Activated naive CD4-positive, alpha-beta T cell treated with anti-CD3 and anti-CD28 coated beads, Interleukin-2, amount 10 ng/mL, durations not matched to agents 7 days and 5 days (primary cell): ENCODE results near the gene KCND2.
"Not testable (repeated sequence)": the region's sequence is repeated elsewhere in the genome, so short reads cannot be mapped to it uniquely, and the experiment has no call there.

Experiments used
- CTCF ChIA-PET: fragments of 350-600 bp; sonication (Branson Sonifier 250); formaldehyde crosslinking; loops from one replicate; lab custom pipeline; 2021; ENCODE audit warnings: antibody characterized with exemption; lab: Charles Lee
- DNase-seq: peaks from one replicate; pipeline ENCODE4 v3.0.0-alpha.2; 2020
- H3K27ac Mint-ChIP-seq: one replicate; pipeline ENCODE4 v1.8.0; 2021; ENCODE audit warnings: mild to moderate bottlenecking, moderate library complexity, mixed read lengths
- H3K27me3 Mint-ChIP-seq: one replicate; pipeline ENCODE4 v1.8.0; 2021; ENCODE audit warnings: mild to moderate bottlenecking, mixed read lengths
- H3K36me3 Mint-ChIP-seq: one replicate; pipeline ENCODE4 v1.8.0; 2021; ENCODE audit warnings: mixed read lengths
- H3K4me1 Mint-ChIP-seq: one replicate; pipeline ENCODE4 v1.8.0; 2021; ENCODE audit warnings: mixed read lengths
- H3K4me3 Mint-ChIP-seq: one replicate; pipeline ENCODE4 v1.8.0; 2021; ENCODE audit warnings: mild to moderate bottlenecking, moderate library complexity, mixed read lengths
- H3K9me3 Mint-ChIP-seq: one replicate; pipeline ENCODE4 v1.8.0; 2021; ENCODE audit warnings: mixed read lengths

KCND2 gene

DNA sequence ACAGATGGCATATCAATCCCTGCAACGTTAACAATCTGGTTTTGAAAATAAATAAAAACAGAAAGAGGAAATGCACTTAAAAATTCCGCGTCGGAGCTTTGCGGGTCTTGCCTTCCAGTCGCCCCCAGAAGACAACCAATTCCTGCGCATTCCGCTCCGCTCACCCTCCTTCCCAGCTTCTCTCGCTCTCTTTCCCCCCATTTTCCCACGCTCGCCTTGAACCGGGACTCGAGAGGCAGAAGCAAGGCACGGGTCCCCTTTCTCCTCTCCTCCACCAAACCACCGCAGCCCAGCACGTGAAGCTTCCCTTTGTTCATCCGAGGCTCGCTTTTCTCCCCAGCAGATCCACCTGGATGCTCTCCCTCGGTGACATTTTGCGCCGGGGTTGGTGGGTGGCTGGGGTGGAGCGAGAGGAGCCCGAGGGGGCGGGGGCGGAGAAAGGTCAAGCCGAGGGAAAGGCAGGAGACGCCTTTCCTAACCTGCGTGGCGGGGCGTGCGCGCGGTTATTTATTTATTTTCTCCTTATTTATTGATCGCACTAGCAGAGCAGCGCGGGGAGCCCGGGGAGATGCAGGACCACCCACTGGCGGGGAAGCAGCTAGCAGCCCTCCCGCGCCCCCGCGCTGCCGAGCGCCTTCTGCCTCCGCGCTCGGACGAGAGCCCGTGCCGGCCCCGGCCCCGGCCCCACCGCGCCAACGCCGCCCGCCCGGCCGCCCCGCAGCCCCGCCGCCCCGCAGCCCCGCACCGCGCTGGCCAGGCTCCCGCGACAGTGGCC, at the start of gene KCND2:
KCND2 (plus strand) TSS at position 475 of the 775 bp plus-strand sequence.
- no peak for DNase-seq
- CTCF ChIA-PET = interaction anchor here (1.1 kb wide), 1 partner anchor 111 kb away, joined by 3 read pairs; no protein-coding TSS in a partner anchor
- Mint-ChIP-seq H3K36me3 (no peaks in the 10 kb centered on the region), H3K27me3 (peaks cover 37% of the 10 kb centered on the region), H3K4me1 (peaks cover 12% of the 10 kb centered on the region), H3K4me3 (peak within 1 kb of the TSS; percentile 73), H3K27ac (no peak within 1 kb of the TSS), H3K9me3 (peaks cover 2% of the 10 kb centered on the region)

DNA sequence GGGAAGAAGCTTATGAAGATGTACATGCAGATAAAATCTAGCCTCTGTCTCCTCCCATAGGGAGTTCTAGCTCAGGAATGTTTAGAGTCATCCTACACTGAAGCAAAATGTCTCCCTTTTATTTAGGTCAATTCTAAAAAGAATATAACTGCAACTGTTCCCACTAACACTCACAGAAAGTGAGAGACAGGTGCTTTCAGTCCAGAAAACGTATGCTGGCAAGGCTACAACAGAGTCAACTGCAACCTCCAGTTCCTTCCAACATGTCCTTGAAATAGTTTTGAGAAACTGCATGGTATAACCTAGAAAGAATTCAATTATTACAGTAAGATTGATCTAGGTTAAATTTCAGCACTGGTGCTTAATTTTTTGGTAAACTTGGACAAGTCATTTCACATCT, 46.8 kb upstream of the KCND2 start:
- H3K9me3 Mint-ChIP-seq = peaks cover 9% of the 10 kb centered on the region
- no peaks in the 10 kb centered on the region for H3K27me3 Mint-ChIP-seq
- DNase-seq = no peak
- CTCF ChIA-PET = no interaction called here
- H3K4me1 Mint-ChIP-seq = no peaks in the 10 kb centered on the region
- no peak overlapping the region for H3K27ac Mint-ChIP-seq
- H3K36me3 Mint-ChIP-seq = no peaks in the 10 kb centered on the region
- no peak overlapping the region for H3K4me3 Mint-ChIP-seq

DNA sequence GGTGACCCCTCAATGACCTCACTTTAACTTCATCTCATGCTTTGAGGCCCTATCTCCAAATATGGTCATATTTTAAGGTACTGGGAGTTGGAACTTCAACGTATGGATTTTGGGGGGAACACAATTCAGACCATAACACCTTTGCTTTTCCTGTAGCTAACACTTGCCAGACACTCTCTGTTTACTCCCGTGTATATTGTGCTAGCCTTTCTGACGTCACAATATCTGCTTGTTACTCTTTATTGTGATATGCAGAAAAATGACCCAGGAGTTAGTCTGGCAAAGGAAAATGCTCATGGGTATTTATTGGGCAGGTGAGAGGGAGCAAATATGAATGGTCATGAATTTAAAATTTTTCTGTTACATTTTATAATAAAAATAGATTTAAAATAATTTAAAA, 45.7 kb upstream of the KCND2 start:
- Mint-ChIP-seq H3K4me1 (no peaks in the 10 kb centered on the region), H3K9me3 (peaks cover 9% of the 10 kb centered on the region), H3K36me3 (no peaks in the 10 kb centered on the region), H3K27ac (no peak overlapping the region), H3K27me3 (no peaks in the 10 kb centered on the region), H3K4me3 (no peak overlapping the region)
- DNase-seq = no peak
- CTCF ChIA-PET = no interaction called here

- no peak overlapping the region for H3K27ac Mint-ChIP-seq
- CTCF ChIA-PET = no interaction called here
- H3K27me3 Mint-ChIP-seq = no peaks in the 10 kb centered on the region
- no peak for DNase-seq
- no peaks in the 10 kb centered on the region for H3K4me1 Mint-ChIP-seq
- peaks cover 12% of the 10 kb centered on the region for H3K9me3 Mint-ChIP-seq
- H3K36me3 Mint-ChIP-seq = no peaks in the 10 kb centered on the region
- H3K4me3 Mint-ChIP-seq = no peak overlapping the region
These were observed 43.9 kb upstream of the KCND2 start for GRCh38 chr7:120229084-120229483.

DNA sequence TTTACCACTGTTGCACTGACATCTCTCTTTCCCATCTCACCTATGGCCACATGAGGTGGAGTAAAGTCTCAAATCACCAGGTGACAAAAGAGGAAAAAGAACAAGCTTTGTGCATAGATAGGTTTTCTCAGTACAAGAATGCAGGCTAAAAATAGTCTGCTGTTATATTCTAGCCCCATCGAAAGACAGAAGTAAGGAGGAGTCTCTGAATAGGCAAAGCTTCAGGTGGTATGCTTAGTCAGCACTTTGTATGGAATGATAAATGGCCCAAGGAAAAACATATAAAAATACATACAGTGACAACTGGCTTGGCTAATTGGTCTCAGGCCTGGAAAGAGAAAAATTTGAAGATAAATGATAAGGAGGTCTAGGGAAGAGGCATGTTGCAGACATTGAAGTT, 39.6 kb upstream of the KCND2 start:
- Mint-ChIP-seq H3K4me1 (no peaks in the 10 kb centered on the region), H3K27me3 (no peaks in the 10 kb centered on the region), H3K4me3 (no peak overlapping the region), H3K27ac (no peak overlapping the region), H3K9me3 (peaks cover 15% of the 10 kb centered on the region), H3K36me3 (no peaks in the 10 kb centered on the region)
- CTCF ChIA-PET = no interaction called here
- DNase-seq = no peak

DNA sequence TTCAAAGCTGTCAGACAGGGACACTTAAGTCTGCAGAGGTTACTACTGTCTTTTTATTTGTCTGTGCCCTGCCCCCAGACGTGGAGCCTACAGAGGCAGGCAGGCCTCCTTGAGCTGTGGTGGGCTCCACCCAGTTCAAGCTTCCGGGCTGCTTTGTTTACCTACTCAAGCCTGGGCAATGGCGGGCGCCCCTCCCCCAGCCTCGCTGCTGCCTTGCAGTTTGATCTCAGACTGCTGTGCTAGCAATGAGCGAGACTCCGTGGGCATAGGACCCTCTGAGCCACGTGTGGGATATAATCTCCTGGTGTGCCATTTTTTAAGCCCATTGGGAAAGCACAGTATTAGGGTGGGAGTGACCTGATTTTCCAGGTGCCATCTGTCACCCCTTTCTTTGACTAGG, 32.6 kb upstream of the KCND2 start:
- CTCF ChIA-PET, H3K36me3 Mint-ChIP-seq, DNase-seq, H3K9me3 Mint-ChIP-seq, H3K27me3 Mint-ChIP-seq, H3K4me3 Mint-ChIP-seq, H3K4me1 Mint-ChIP-seq, H3K27ac Mint-ChIP-seq: not testable (repeated sequence)

DNA sequence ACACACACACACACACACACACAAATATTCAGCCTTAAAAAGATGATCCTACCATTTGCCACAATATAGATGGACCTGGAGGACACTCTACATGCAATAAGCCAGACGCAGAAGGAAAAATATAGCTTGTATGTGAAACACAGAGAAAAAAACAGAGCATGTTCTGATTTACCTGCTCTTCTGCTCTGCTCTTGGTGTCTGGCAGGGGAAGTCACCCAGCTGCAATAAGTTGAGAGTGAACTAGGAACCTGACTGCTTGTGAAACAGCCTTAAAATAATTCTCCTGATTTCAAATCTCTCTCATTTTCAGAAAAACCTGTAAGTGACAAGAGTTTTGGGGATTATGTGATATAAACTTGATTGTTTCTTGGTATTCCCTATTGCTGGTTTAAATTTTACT, 31.0 kb upstream of the KCND2 start:
- Mint-ChIP-seq H3K27me3 (no peaks in the 10 kb centered on the region), H3K27ac (no peak overlapping the region), H3K9me3 (peaks cover 11% of the 10 kb centered on the region), H3K36me3 (no peaks in the 10 kb centered on the region), H3K4me1 (no peaks in the 10 kb centered on the region), H3K4me3 (no peak overlapping the region)
- CTCF ChIA-PET = no interaction called here
- DNase-seq = no peak

DNA sequence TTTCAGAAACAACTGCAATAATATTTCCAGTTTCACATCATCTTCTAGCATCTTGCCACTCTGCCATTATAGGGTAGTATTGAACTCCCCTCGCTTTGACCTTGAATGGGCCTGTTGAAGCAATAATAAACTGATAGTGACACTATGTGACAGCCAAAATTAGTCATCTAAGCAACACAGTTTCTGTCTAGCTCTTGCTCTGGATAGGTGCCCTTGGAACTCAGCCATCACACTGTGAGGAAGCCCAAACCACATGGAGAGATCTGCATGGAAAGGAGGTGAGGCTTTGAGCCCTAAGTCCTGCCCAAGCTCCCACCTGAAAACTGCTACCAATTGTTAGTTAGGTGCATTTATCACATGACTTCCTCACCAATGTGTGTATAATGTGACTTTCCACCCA, 18.1 kb upstream of the KCND2 start:
- Mint-ChIP-seq H3K4me1 (no peaks in the 10 kb centered on the region), H3K9me3 (peaks cover 4% of the 10 kb centered on the region), H3K27ac (no peak overlapping the region), H3K27me3 (no peaks in the 10 kb centered on the region), H3K36me3 (no peaks in the 10 kb centered on the region), H3K4me3 (no peak overlapping the region)
- CTCF ChIA-PET = no interaction called here
- DNase-seq = no peak

- Mint-ChIP-seq H3K27me3 (no peaks in the 10 kb centered on the region), H3K36me3 (no peaks in the 10 kb centered on the region), H3K4me1 (no peaks in the 10 kb centered on the region), H3K4me3 (no peak overlapping the region), H3K9me3 (peaks cover 4% of the 10 kb centered on the region), H3K27ac (no peak overlapping the region)
- CTCF ChIA-PET = no interaction called here
- no peak for DNase-seq
These were observed 16.5 kb upstream of the KCND2 start for GRCh38 chr7:120256344-120257070.

GRCh38 chr7:120259386-120259785, 13.6 kb upstream of the KCND2 start:
- Mint-ChIP-seq H3K36me3 (no peaks in the 10 kb centered on the region), H3K4me3 (no peak overlapping the region), H3K27me3 (no peaks in the 10 kb centered on the region)

DNA sequence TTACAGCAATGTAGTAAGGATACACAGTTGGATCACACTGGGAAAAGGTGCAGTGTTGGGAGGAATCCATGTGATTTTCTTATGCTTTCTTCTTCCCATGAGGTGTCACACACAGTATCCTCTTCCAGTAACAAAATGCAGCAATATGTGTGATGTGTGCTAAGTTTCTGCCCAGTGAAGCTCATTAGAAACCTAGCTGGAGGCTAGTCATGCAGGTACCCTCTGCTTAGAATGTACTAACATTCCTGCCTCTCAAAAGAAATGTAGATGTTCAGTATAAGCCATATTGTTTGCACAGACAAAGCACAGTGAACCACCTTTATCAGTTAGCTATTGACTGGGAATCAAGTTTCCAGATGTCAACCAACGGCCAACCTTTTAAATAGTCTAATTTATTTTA, 12.9 kb upstream of the KCND2 start:
- CTCF ChIA-PET = no interaction called here
- no peaks in the 10 kb centered on the region for H3K36me3 Mint-ChIP-seq

More at GRCh38 chr7:120259386-120259785, 13.6 kb upstream of the KCND2 start:
- Mint-ChIP-seq H3K9me3 (peaks cover 4% of the 10 kb centered on the region), H3K4me1 (no peaks in the 10 kb centered on the region), H3K27ac (no peak overlapping the region)
- CTCF ChIA-PET = no interaction called here
- no peak for DNase-seq

DNA sequence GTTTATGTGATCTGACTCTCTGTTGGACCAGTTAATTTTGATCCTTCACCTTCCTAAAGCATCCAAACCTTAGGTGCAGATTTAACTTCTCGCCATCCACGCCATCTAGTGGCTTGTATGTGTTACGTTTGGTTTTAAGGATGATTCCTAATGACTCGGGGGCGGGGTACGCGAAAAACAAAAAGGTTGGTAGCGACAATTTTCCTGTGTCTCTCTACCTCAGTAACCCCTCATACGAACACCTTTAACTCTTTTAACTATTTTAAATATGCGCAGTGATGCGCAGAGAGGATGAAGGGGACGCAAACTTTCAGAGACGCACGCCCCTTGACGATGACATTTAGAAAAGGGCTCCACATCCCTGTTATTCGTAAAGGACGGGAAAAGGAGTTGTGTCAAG, 714 bp upstream of the KCND2 start:
- no peak overlapping the region for H3K27ac Mint-ChIP-seq
- no peak for DNase-seq
- no peaks in the 10 kb centered on the region for H3K36me3 Mint-ChIP-seq
- CTCF ChIA-PET = interaction anchor here (1.1 kb wide), 1 partner anchor 111 kb away, joined by 3 read pairs; no protein-coding TSS in a partner anchor
- H3K4me1 Mint-ChIP-seq = peaks cover 12% of the 10 kb centered on the region
- peak overlapping the region; percentile 19 for H3K4me3 Mint-ChIP-seq
- peaks cover 2% of the 10 kb centered on the region for H3K9me3 Mint-ChIP-seq
- H3K27me3 Mint-ChIP-seq = peaks cover 37% of the 10 kb centered on the region

More for the DNA sequence above, 12.9 kb upstream of the KCND2 start:
- no peak overlapping the region for H3K27ac Mint-ChIP-seq
- peaks cover 4% of the 10 kb centered on the region for H3K9me3 Mint-ChIP-seq
- DNase-seq = no peak
- H3K4me1 Mint-ChIP-seq = no peaks in the 10 kb centered on the region
- H3K27me3 Mint-ChIP-seq = no peaks in the 10 kb centered on the region
- H3K4me3 Mint-ChIP-seq = no peak overlapping the region

GRCh38 chr7:120273476-120273975, 551 bp downstream of the KCND2 start:
- peak overlapping the region; percentile 73 for H3K4me3 Mint-ChIP-seq
- peaks cover 37% of the 10 kb centered on the region for H3K27me3 Mint-ChIP-seq

DNA sequence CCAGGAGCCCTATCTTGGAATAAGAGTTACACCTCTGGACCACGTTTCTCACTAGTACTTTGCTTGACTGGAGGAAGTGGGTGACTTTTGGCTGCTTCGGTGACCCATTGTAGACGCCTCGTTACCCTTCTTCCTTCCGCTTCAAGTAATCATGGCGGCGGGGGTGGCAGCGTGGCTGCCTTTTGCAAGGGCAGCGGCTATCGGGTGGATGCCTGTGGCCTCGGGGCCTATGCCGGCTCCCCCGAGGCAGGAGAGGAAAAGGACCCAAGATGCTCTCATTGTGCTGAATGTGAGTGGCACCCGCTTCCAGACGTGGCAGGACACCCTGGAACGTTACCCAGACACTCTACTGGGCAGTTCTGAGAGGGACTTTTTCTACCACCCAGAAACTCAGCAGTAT, 1.5 kb downstream of the KCND2 start:
- H3K36me3 Mint-ChIP-seq = no peaks in the 10 kb centered on the region
- H3K27me3 Mint-ChIP-seq = peaks cover 37% of the 10 kb centered on the region
- no peak for DNase-seq
- H3K9me3 Mint-ChIP-seq = peaks cover 2% of the 10 kb centered on the region
- CTCF ChIA-PET = no interaction called here
- H3K4me3 Mint-ChIP-seq = no peak overlapping the region
- H3K4me1 Mint-ChIP-seq = peaks cover 12% of the 10 kb centered on the region
- H3K27ac Mint-ChIP-seq = no peak overlapping the region

More at GRCh38 chr7:120273476-120273975, 551 bp downstream of the KCND2 start:
- no peaks in the 10 kb centered on the region for H3K36me3 Mint-ChIP-seq
- peaks cover 12% of the 10 kb centered on the region for H3K4me1 Mint-ChIP-seq
- peaks cover 2% of the 10 kb centered on the region for H3K9me3 Mint-ChIP-seq
- CTCF ChIA-PET = interaction anchor here (1.1 kb wide), 1 partner anchor 112 kb away, joined by 3 read pairs; no protein-coding TSS in a partner anchor
- DNase-seq = peak; percentile 33
- no peak overlapping the region for H3K27ac Mint-ChIP-seq
